ENCODE measurements around the gene IDUA. TPM values are rescaled to one million over a fixed set of nuclear protein-coding genes. Genes with fewer than 3 reads are reported as not detected.

IDUA gene
- polyA plus RNA-seq, 1 donor (not counting 4 experiments of a cell fraction or from before 2014, with no cell fraction given), result 1.2 TPM

- H3K4me1 ChIP-seq (ENCODE audit: control insufficient read depth, extremely low read depth, insufficient read depth, low read length), result peaks cover 3% of the 10 kb centered on the region
- H3K9ac ChIP-seq (ENCODE audit: control insufficient read depth, extremely low read depth, insufficient read depth, low read length), result no peak overlapping the region
- H4K20me1 ChIP-seq (ENCODE audit: control insufficient read depth, extremely low read depth, insufficient read depth, low read length), result peaks cover 3% of the 10 kb centered on the region
- no peak overlapping the region for H3K4me2 ChIP-seq (ENCODE audit: control insufficient read depth, extremely low read depth, insufficient read depth, low read depth, low read length)
- no peak for TF ChIP-seq EZH2 (IDR thresholded peaks at IDR 0.05; ENCODE audit: low read length)
- TF ChIP-seq, protein P1, sequence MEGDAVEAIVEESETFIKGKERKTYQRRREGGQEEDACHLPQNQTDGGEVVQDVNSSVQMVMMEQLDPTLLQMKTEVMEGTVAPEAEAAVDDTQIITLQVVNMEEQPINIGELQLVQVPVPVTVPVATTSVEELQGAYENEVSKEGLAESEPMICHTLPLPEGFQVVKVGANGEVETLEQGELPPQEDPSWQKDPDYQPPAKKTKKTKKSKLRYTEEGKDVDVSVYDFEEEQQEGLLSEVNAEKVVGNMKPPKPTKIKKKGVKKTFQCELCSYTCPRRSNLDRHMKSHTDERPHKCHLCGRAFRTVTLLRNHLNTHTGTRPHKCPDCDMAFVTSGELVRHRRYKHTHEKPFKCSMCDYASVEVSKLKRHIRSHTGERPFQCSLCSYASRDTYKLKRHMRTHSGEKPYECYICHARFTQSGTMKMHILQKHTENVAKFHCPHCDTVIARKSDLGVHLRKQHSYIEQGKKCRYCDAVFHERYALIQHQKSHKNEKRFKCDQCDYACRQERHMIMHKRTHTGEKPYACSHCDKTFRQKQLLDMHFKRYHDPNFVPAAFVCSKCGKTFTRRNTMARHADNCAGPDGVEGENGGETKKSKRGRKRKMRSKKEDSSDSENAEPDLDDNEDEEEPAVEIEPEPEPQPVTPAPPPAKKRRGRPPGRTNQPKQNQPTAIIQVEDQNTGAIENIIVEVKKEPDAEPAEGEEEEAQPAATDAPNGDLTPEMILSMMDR (optimal IDR thresholded peaks at IDR 0.05 in 1 of 3, IDR thresholded peaks at IDR 0.05 in 1 of 3, conservative IDR thresholded peaks at IDR 0.05 in 1 of 3; ENCODE audit: extremely low read depth in 1 of 3, insufficient read depth in 2 of 3, low read length in 3 of 3), result no peak
- no peak overlapping the region for H3K4me3 ChIP-seq (ENCODE audit: control insufficient read depth in 2 of 3, extremely low read depth in 1 of 3, insufficient read depth in 2 of 3, low read depth in 1 of 3, low read length in 3 of 3)
- no peak overlapping the region for H3K27ac ChIP-seq (ENCODE audit: control insufficient read depth, insufficient read depth, low read length)
- dilution Hi-C loops (cut with MboI; ENCODE audit: extremely low pct_ligation_motif_present, low sequenced_read_pairs), result no loop called here
- FAIRE-seq, result no peak
- no peak for DNase-seq (ENCODE audit: low read depth, low spot score)
- no peaks in the 10 kb centered on the region for H3K9me1 ChIP-seq (ENCODE audit: control insufficient read depth, extremely low read depth, insufficient read depth, low read length)
- no peak overlapping the region for H2AFZ ChIP-seq (ENCODE audit: control insufficient read depth, low read length)
- H3K79me2 ChIP-seq (ENCODE audit: control insufficient read depth, insufficient read depth, low read length), result no peaks in the 10 kb centered on the region
- H3K27me3 ChIP-seq (ENCODE audit: control insufficient read depth, extremely low read depth, insufficient read depth, low read length), result no peaks in the 10 kb centered on the region
- peaks cover 0 to 4% of the 10 kb centered on the region in 2 experiments for H3K36me3 ChIP-seq (ENCODE audit: control insufficient read depth in 2 of 2, extremely low read depth in 1 of 2, insufficient read depth in 2 of 2, low read length in 2 of 2)
- H3K9me3 ChIP-seq (ENCODE audit: control insufficient read depth, low read depth, low read length), result no peaks in the 10 kb centered on the region
These were observed 37.3 kb downstream of the IDUA start for GRCh38 chr4:1023895-1024740.

DNA sequence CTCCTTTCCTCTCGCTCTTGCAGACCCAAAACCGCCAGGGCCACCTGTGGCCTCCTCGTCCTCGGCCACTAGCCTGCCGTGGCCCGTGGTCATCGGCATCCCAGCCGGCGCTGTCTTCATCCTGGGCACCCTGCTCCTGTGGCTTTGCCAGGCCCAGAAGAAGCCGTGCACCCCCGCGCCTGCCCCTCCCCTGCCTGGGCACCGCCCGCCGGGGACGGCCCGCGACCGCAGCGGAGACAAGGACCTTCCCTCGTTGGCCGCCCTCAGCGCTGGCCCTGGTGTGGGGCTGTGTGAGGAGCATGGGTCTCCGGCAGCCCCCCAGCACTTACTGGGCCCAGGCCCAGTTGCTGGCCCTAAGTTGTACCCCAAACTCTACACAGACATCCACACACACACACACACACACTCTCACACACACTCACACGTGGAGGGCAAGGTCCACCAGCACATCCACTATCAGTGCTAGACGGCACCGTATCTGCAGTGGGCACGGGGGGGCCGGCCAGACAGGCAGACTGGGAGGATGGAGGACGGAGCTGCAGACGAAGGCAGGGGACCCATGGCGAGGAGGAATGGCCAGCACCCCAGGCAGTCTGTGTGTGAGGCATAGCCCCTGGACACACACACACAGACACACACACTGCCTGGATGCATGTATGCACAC, 38.2 kb downstream of the IDUA start:
- Histone ChIP-seq H3K36me3 (ENCODE audit: control insufficient read depth in 2 of 2, extremely low read depth in 1 of 2, insufficient read depth in 2 of 2, low read length in 2 of 2) (peaks cover 0 to 4% of the 10 kb centered on the region in 2 experiments), H3K27me3 (ENCODE audit: control insufficient read depth, extremely low read depth, insufficient read depth, low read length) (peaks cover 4% of the 10 kb centered on the region), H3K4me2 (ENCODE audit: control insufficient read depth, extremely low read depth, insufficient read depth, low read depth, low read length) (no peak overlapping the region), H3K4me3 (ENCODE audit: control insufficient read depth in 2 of 3, extremely low read depth in 1 of 3, insufficient read depth in 2 of 3, low read depth in 1 of 3, low read length in 3 of 3) (no peak overlapping the region), H3K9me3 (ENCODE audit: control insufficient read depth, low read depth, low read length) (no peaks in the 10 kb centered on the region), H3K4me1 (ENCODE audit: control insufficient read depth, extremely low read depth, insufficient read depth, low read length) (peaks cover 3% of the 10 kb centered on the region), H4K20me1 (ENCODE audit: control insufficient read depth, extremely low read depth, insufficient read depth, low read length) (peaks cover 3% of the 10 kb centered on the region), H3K79me2 (ENCODE audit: control insufficient read depth, insufficient read depth, low read length) (no peaks in the 10 kb centered on the region), H3K9ac (ENCODE audit: control insufficient read depth, extremely low read depth, insufficient read depth, low read length) (no peak overlapping the region), H3K9me1 (ENCODE audit: control insufficient read depth, extremely low read depth, insufficient read depth, low read length) (no peaks in the 10 kb centered on the region), H3K27ac (ENCODE audit: control insufficient read depth, insufficient read depth, low read length) (no peak overlapping the region), H2AFZ (ENCODE audit: control insufficient read depth, low read length) (no peak overlapping the region)
- dilution Hi-C loops (cut with MboI; ENCODE audit: extremely low pct_ligation_motif_present, low sequenced_read_pairs), result no loop called here
- no peak for FAIRE-seq
- TF ChIP-seq, protein P1 (optimal IDR thresholded peaks at IDR 0.05 in 1 of 3, IDR thresholded peaks at IDR 0.05 in 1 of 3, conservative IDR thresholded peaks at IDR 0.05 in 1 of 3; ENCODE audit: extremely low read depth in 1 of 3, insufficient read depth in 2 of 3, low read length in 3 of 3), result no peak
- no peak for TF ChIP-seq EZH2 (IDR thresholded peaks at IDR 0.05; ENCODE audit: low read length)
- no peak for DNase-seq (ENCODE audit: low read depth, low spot score)
